Measurements from ENCODE around the gene SHBG.

DNA sequence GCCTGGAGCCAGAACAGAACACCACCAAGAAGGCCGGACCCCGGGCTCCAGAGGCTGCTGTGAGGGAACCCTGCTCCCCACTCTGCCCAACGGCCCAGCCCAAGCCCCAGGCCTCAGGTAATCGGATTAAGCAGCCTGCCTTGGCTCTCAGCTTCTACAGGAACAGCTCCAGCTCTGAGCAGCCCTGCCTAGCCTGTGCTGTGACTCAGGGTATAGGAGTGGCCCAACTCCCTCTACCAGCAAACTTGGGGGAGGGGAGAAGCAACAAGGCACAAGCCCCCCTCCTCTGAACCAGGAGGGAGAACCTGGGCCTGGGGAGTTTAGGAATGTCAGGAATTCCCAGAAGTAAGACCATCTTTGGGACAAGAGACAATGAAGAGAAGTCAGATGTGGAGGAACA is 39.2 kb upstream of the SHBG start:
- no peak for TF ChIP-seq ZNF565 (CRISPR knock-in tag; conservative IDR thresholded peaks at IDR 0.05; ENCODE audit: low read depth)
- no peak for TF ChIP-seq ZFP3 (CRISPR knock-in tag; IDR thresholded peaks at IDR 0.05)
- TF ChIP-seq ZNF8 (CRISPR knock-in tag; IDR thresholded peaks at IDR 0.05), result no peak
- TF ChIP-seq GLIS3 (CRISPR knock-in tag; IDR thresholded peaks at IDR 0.05), result no peak
- TF ChIP-seq, protein P1, sequence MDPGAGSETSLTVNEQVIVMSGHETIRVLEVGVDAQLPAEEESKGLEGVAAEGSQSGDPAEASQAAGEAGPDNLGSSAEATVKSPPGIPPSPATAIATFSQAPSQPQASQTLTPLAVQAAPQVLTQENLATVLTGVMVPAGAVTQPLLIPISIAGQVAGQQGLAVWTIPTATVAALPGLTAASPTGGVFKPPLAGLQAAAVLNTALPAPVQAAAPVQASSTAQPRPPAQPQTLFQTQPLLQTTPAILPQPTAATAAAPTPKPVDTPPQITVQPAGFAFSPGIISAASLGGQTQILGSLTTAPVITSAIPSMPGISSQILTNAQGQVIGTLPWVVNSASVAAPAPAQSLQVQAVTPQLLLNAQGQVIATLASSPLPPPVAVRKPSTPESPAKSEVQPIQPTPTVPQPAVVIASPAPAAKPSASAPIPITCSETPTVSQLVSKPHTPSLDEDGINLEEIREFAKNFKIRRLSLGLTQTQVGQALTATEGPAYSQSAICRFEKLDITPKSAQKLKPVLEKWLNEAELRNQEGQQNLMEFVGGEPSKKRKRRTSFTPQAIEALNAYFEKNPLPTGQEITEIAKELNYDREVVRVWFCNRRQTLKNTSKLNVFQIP (CRISPR knock-in tag; IDR thresholded peaks at IDR 0.05; ENCODE audit: borderline replicate concordance, low read depth), result no peak
- TF ChIP-seq, protein P2, sequence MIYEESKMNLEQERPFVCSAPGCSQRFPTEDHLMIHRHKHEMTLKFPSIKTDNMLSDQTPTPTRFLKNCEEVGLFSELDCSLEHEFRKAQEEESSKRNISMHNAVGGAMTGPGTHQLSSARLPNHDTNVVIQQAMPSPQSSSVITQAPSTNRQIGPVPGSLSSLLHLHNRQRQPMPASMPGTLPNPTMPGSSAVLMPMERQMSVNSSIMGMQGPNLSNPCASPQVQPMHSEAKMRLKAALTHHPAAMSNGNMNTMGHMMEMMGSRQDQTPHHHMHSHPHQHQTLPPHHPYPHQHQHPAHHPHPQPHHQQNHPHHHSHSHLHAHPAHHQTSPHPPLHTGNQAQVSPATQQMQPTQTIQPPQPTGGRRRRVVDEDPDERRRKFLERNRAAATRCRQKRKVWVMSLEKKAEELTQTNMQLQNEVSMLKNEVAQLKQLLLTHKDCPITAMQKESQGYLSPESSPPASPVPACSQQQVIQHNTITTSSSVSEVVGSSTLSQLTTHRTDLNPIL (CRISPR knock-in tag; IDR thresholded peaks at IDR 0.05; ENCODE audit: low read depth), result no peak
- TF ChIP-seq, protein P3, sequence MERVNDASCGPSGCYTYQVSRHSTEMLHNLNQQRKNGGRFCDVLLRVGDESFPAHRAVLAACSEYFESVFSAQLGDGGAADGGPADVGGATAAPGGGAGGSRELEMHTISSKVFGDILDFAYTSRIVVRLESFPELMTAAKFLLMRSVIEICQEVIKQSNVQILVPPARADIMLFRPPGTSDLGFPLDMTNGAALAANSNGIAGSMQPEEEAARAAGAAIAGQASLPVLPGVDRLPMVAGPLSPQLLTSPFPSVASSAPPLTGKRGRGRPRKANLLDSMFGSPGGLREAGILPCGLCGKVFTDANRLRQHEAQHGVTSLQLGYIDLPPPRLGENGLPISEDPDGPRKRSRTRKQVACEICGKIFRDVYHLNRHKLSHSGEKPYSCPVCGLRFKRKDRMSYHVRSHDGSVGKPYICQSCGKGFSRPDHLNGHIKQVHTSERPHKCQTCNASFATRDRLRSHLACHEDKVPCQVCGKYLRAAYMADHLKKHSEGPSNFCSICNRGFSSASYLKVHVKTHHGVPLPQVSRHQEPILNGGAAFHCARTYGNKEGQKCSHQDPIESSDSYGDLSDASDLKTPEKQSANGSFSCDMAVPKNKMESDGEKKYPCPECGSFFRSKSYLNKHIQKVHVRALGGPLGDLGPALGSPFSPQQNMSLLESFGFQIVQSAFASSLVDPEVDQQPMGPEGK (CRISPR knock-in tag; IDR thresholded peaks at IDR 0.05; ENCODE audit: borderline replicate concordance), result no peak
- TF ChIP-seq ZNF70 (CRISPR knock-in tag; IDR thresholded peaks at IDR 0.05), result no peak
- TF ChIP-seq PPARA (CRISPR knock-in tag; IDR thresholded peaks at IDR 0.05; ENCODE audit: borderline replicate concordance), result no peak

All from SK-N-SH treated with all-trans-retinoic acid at 6 μM for 48 hours (cell line).